HCT116 (cell line): ENCODE data around the gene CCDC9B. TPM values are rescaled to one million over a fixed set of nuclear protein-coding genes. Genes with fewer than 3 reads are reported as not detected.

Source experiments
- ATAC-seq: fragments of 200-7000 bp; cut with Tn5 transposase; 2 replicates; pipeline ENCODE4 v1.9.1; 2020; ENCODE audit warnings: mild to moderate bottlenecking, moderate library complexity
- BruUV-seq: library from RNA; stranded (reverse); fragments of 400-500 nt; replicated peaks from 2 replicates; lab custom pipeline; 2021; lab: Mats Ljungman, UMichigan
- CTCF ChIA-PET: fragments of 300-600 bp; sonication (Branson Sonifier 250); formaldehyde crosslinking; loops from one replicate; lab custom pipeline; 2021; ENCODE audit warnings: antibody characterized with exemption; lab: Charles Lee
- POLR2A ChIA-PET: fragments of 300-600, 350-600 bp; sonication (Branson Sonifier 250); formaldehyde crosslinking; loops from one replicate; lab custom pipeline; 2021; ENCODE audit warnings: antibody characterized with exemption; lab: Charles Lee
- RAD21 ChIA-PET, 2 experiments: fragments of 300-600 bp; sonication (Branson Sonifier 250); formaldehyde crosslinking; loops; one replicate each; lab custom pipeline; 2023; ENCODE audit warnings: low total read pairs in 2 of 2; ENCODE audit not compliant: uncharacterized antibody in 2 of 2, unreplicated experiment in 2 of 2, low non-redundant PET in 1 of 2; lab: Charles Lee
- DNase-seq: peaks from one replicate; pipeline ENCODE4 v3.0.0-alpha.2; 2010; ENCODE audit warnings: low read depth, low spot score
- H2AFZ ChIP-seq: fragments of 200-600 bp; shearing (Covaris generic), sonication (generic); 2 replicates; pipeline ENCODE4 v1.6.1; 2017; ENCODE audit warnings: low read depth, mixed run types, mixed read lengths, antibody characterized with exemption, low read length; ENCODE audit not compliant: poor library complexity, severe bottlenecking
- H3K27ac ChIP-seq: 2 replicates; pipeline ENCODE4 v1.5.1; 2012; ENCODE audit warnings: low read depth, low read length
- H3K27me3 ChIP-seq: fragments of 200-600 bp; sonication (generic); 2 replicates; pipeline ENCODE4 v1.6.1; 2016; ENCODE audit warnings: mixed run types, low read length, mixed read lengths; ENCODE audit not compliant: insufficient read depth
- H3K36me3 ChIP-seq, 2 experiments: fragments of 200-500 bp in 1 of 2; fragments of 200-600 bp in 1 of 2; sonication (Bioruptor generic) in 1 of 2; sonication (generic) in 1 of 2; 2 replicates each; pipeline versions ENCODE4 v1.5.1 to v1.6.1; 2014 to 2016; ENCODE audit warnings: low read length in 2 of 2, inconsistent platforms in 1 of 2, mixed read lengths in 1 of 2, mixed run types in 1 of 2; ENCODE audit not compliant: insufficient read depth in 2 of 2, control insufficient read depth in 1 of 2
- H3K4me1 ChIP-seq, 2 experiments: fragments of 200-600 bp in 1 of 2; sonication (generic) in 1 of 2; 2 replicates each; pipeline versions ENCODE4 v1.5.1 to v1.6.1; 2012 to 2017; ENCODE audit warnings: low read length in 2 of 2, inconsistent platforms in 1 of 2, mild to moderate bottlenecking in 1 of 2, mixed read lengths in 1 of 2, mixed run types in 1 of 2, moderate library complexity in 1 of 2; ENCODE audit not compliant: insufficient read depth in 2 of 2, control insufficient read depth in 1 of 2
- H3K4me2 ChIP-seq: fragments of 200-600 bp; sonication (generic); 2 replicates; pipeline ENCODE4 v1.6.1; 2017; ENCODE audit warnings: mixed run types, low read length, mixed read lengths
- H3K4me3 ChIP-seq, 2 experiments: fragments of 200-600 bp in 1 of 2; sonication (generic) in 1 of 2; replicated peaks in 1 of 2; 2 replicates each; pipeline ENCODE4 v1.5.1; 2011 to 2016; ENCODE audit warnings: low read length in 2 of 2, control low read depth in 1 of 2, low read depth in 1 of 2, mild to moderate bottlenecking in 1 of 2, mixed read lengths in 1 of 2, mixed run types in 1 of 2
- H3K79me2 ChIP-seq: fragments of 200-600 bp; sonication (generic); 2 replicates; pipeline ENCODE4 v1.6.1; 2017; ENCODE audit warnings: mild to moderate bottlenecking, mixed run types, low read length, moderate library complexity, mixed read lengths; ENCODE audit not compliant: insufficient read depth
- H3K9ac ChIP-seq: fragments of 200-600 bp; sonication (generic); 2 replicates; pipeline ENCODE4 v1.6.1; 2016; ENCODE audit warnings: low read length, mixed read lengths
- H3K9me2 ChIP-seq: fragments of 200-600 bp; sonication (generic), shearing (Covaris generic); 2 replicates; pipeline ENCODE4 v1.6.1; 2017; ENCODE audit warnings: mixed run types, mild to moderate bottlenecking, moderate library complexity; ENCODE audit not compliant: insufficient read depth
- H3K9me3 ChIP-seq, 2 experiments: fragments of 200-500 bp in 1 of 2; fragments of 200-600 bp in 1 of 2; sonication (Bioruptor generic) in 1 of 2; sonication (generic) in 1 of 2; 2 replicates each; pipeline ENCODE4 v1.6.1; 2014 to 2017; ENCODE audit warnings: low read length in 2 of 2, mixed read lengths in 2 of 2, inconsistent platforms in 1 of 2, low read depth in 1 of 2, mild to moderate bottlenecking in 1 of 2, mixed run types in 1 of 2, moderate library complexity in 1 of 2; ENCODE audit not compliant: control insufficient read depth in 1 of 2, insufficient read depth in 1 of 2
- H4K20me1 ChIP-seq: fragments of 200-600 bp; sonication (generic), shearing (Covaris generic); 2 replicates; pipeline ENCODE4 v1.6.1; 2017; ENCODE audit warnings: mixed run types, mild to moderate bottlenecking, moderate library complexity; ENCODE audit not compliant: insufficient read depth
- ATF3 ChIP-seq: IDR thresholded peaks from 2 replicates; pipeline ENCODE4 v1.6.1; 2012
- CBX3 ChIP-seq: IDR thresholded peaks from 2 replicates; pipeline ENCODE4 v1.6.1; 2012; ENCODE audit warnings: low read depth
- CTCF ChIP-seq, 3 experiments: fragments of 200-600 bp in 1 of 3; sonication (generic) in 1 of 3; IDR thresholded peaks in 2 of 3; conservative IDR thresholded peaks in 1 of 3; 2 replicates each; pipeline ENCODE4 v1.5.1; 2012 to 2017; ENCODE audit warnings: low read depth in 2 of 3, low read length in 2 of 3, antibody characterized with exemption in 1 of 3, borderline replicate concordance in 1 of 3, control low read depth in 1 of 3, mild to moderate bottlenecking in 1 of 3, mixed read lengths in 1 of 3, mixed run types in 1 of 3, moderate library complexity in 1 of 3; ENCODE audit not compliant: insufficient read depth in 1 of 3
- JUND ChIP-seq: IDR thresholded peaks from 2 replicates; pipeline ENCODE4 v1.6.1; 2012
- MAX ChIP-seq: IDR thresholded peaks from 2 replicates; pipeline ENCODE4 v1.6.1; 2012
- POLR2A ChIP-seq: IDR thresholded peaks from 2 replicates; pipeline ENCODE4 v1.7.0; 2011; ENCODE audit warnings: borderline replicate concordance; ENCODE audit not compliant: insufficient read depth, insufficient read length; ENCODE audit errors: extremely low read depth
- SIN3A ChIP-seq: IDR thresholded peaks from 2 replicates; pipeline ENCODE4 v1.6.1; 2012; ENCODE audit warnings: low read depth
- YY1 ChIP-seq: IDR thresholded peaks from 2 replicates; pipeline ENCODE4 v1.6.1; 2011; ENCODE audit warnings: low read length, low read depth, moderate library complexity, mild to moderate bottlenecking; ENCODE audit not compliant: insufficient replicate concordance; ENCODE audit errors: extremely low read depth
- ZBTB33 ChIP-seq: IDR thresholded peaks from 2 replicates; pipeline ENCODE4 v1.6.1; 2011; ENCODE audit warnings: mild to moderate bottlenecking, low read length, moderate library complexity; ENCODE audit not compliant: insufficient replicate concordance; ENCODE audit errors: extremely low read depth
- intact Hi-C: fragments of 100-400 bp; cut with micrococcal nuclease; formaldehyde crosslinking; loops from 2 replicates; pipeline ENCODE4 v1.10.0; 2022
- total RNA-seq: library from RNA; stranded (reverse); gene quantifications from one replicate; pipeline ENCODE4 v1.2.1, GENCODE V29; 2021; ENCODE audit not compliant: unreplicated experiment

CCDC9B gene
- total RNA-seq, 1 experiment from 2014 or later: 15.6 TPM

GRCh38 chr15:40327457-40327856 lies 13.3 kb downstream of the CCDC9B start:
- RAD21 ChIA-PET: no interaction called here
- no peaks in the 10 kb centered on the region for H3K9me2 ChIP-seq
- POLR2A ChIA-PET: interaction anchor here (2.3 kb wide), 1 partner anchor 11 kb away, joined by 6 read pairs; no protein-coding TSS in a partner anchor
- peaks cover 4 to 16% of the 10 kb centered on the region in 2 experiments; a peak in 3 of 4 replicates for H3K4me1 ChIP-seq
- ATAC-seq: no peak
- no peak overlapping the region for H3K9ac ChIP-seq
- BruUV-seq: no TSS peak
- intact Hi-C loops: no loop called here
- TF ChIP-seq MAX (no peak), CBX3 (no peak), CTCF (IDR thresholded peaks at IDR 0.05 in 2 of 3, conservative IDR thresholded peaks at IDR 0.05 in 1 of 3; ENCODE audit: borderline replicate concordance in 1 of 3, insufficient read depth in 1 of 3, low read depth in 2 of 3, low read length in 2 of 3) (no peak), ZBTB33 (no peak), POLR2A (no peak), ATF3 (no peak), JUND (no peak), YY1 (no peak), SIN3A (no peak)
- TF ChIP-seq, all 23 proteins: peak for 0
- DNase-seq: no peak
- CTCF ChIA-PET: interaction anchor here (5.9 kb wide), 1 partner anchor 11 kb away, joined by 55 read pairs; the partner anchor contains the start of gene CCDC9B
- H3K4me3 ChIP-seq: no peak overlapping the region
- no peaks in the 10 kb centered on the region for H3K79me2 ChIP-seq
- no peak overlapping the region for H3K27ac ChIP-seq
- H3K4me2 ChIP-seq: no peak overlapping the region
- H3K27me3 ChIP-seq: no peaks in the 10 kb centered on the region
- H2AFZ ChIP-seq: no peak overlapping the region
- H4K20me1 ChIP-seq: no peaks in the 10 kb centered on the region
- H3K36me3 ChIP-seq: no peaks in the 10 kb centered on the region
- no peaks in the 10 kb centered on the region for H3K9me3 ChIP-seq
